ENCODE results near the gene DCP1B. TPM values are rescaled to one million over a fixed set of nuclear protein-coding genes. Genes with fewer than 3 reads are reported as not detected.

Gene DCP1B
- total and polyA plus RNA-seq, 2 of the 4 experiments (the other 2 are of a cell fraction) = 13.3 to 19.7 TPM

DNA sequence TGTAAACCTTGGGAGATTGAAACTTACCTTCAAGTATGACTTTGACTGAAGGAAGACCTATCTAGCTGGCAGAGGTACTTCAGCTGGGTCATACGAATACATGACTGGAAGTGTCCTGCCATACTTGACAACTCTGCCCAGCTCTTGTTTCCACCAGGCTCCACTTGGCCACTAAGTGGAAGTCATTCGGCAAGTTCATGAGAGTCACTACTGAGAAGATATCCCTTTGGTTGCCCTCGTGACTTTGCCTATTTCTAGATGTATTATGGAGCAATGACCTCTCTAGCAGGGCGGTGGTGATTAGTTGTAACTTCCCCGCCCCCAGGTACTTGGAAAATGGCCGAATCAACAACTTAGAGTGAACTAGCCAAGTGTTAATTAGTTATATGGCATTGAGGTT is 39.9 kb upstream of the DCP1B start:
- Histone ChIP-seq H3K27ac (ENCODE audit: insufficient read depth, low read length) (no peak overlapping the region), H2AK5ac (ENCODE audit: low read depth, low read length) (no peak overlapping the region), H2AK9ac (replicated peaks; ENCODE audit: low read depth, low read length, poor library complexity) (no peak overlapping the region), H3K4me2 (ENCODE audit: low read depth, low read length) (no peak overlapping the region), H4K91ac (ENCODE audit: insufficient read depth, low read depth, low read length) (no peak overlapping the region), H3K36me3 (ENCODE audit: control insufficient read depth, insufficient read depth, low read length) (no peaks in the 10 kb centered on the region), H2BK15ac (ENCODE audit: low read depth, low read length) (no peak overlapping the region), H3K23ac (ENCODE audit: low read depth, low read length) (no peak overlapping the region), H3K56ac (ENCODE audit: extremely low read depth, insufficient read depth, low read length) (no peak overlapping the region), H3K9me1 (ENCODE audit: insufficient read depth, low read length) (no peaks in the 10 kb centered on the region; the same call in 1 of the 2 replicates), H4K8ac (ENCODE audit: low read depth in 2 of 2, low read length in 2 of 2) (no peak overlapping the region), H2AFZ (replicated peaks; ENCODE audit: low read length, poor library complexity) (no peak overlapping the region), H3K79me1 (ENCODE audit: low read depth in 1 of 2, low read length in 2 of 2) (no peaks in the 10 kb centered on the region), H3K27me3 (ENCODE audit: control insufficient read depth, insufficient read depth, low read length) (peaks cover 45% of the 10 kb centered on the region), H2BK120ac (ENCODE audit: low read depth, low read length) (no peak overlapping the region), H3K9me3 (ENCODE audit: control insufficient read depth, insufficient read depth, low read length) (peaks cover 2% of the 10 kb centered on the region; the same call in 1 of the 2 replicates), H4K5ac (ENCODE audit: low read depth, low read length) (no peak overlapping the region), H4K20me1 (ENCODE audit: insufficient read depth, low read length) (no peaks in the 10 kb centered on the region), H2BK20ac (ENCODE audit: low read depth, low read length) (no peak overlapping the region), H2BK5ac (ENCODE audit: low read depth, low read length, poor library complexity, severe bottlenecking) (no peak overlapping the region), H3K4me3 (ENCODE audit: insufficient read depth, low read depth, low read length) (no peak overlapping the region), H3K18ac (ENCODE audit: low read depth, low read length) (no peak overlapping the region), H3K14ac (replicated peaks; ENCODE audit: low read depth, low read length) (no peak overlapping the region), H3K4ac (ENCODE audit: low read depth, low read length) (no peak overlapping the region), H3K9ac (ENCODE audit: low read depth, low read length) (no peak overlapping the region), H3K4me1 (ENCODE audit: control insufficient read depth, insufficient read depth, low read length) (no peaks in the 10 kb centered on the region)
- no peak for DNase-seq
- CTCF ChIA-PET = no interaction called here
- dilution Hi-C loops (cut with HindIII; ENCODE audit: low sequenced_read_pairs, unreplicated experiment) = no loop called here
- no peak for ATAC-seq (ENCODE audit: low read depth)
- in situ Hi-C loops (cut with MboI; ENCODE audit: low sequenced_read_pairs) = no loop called here
- TF ChIP-seq BHLHE40 (IDR thresholded peaks at IDR 0.05; ENCODE audit: low read depth, low read length) (no peak), POLR2A (IDR thresholded peaks at IDR 0.05; ENCODE audit: low read depth, low read length) (no peak), RCOR1 (IDR thresholded peaks at IDR 0.05; ENCODE audit: insufficient replicate concordance, low read length) (no peak), MAZ (IDR thresholded peaks at IDR 0.05; ENCODE audit: borderline replicate concordance, low read depth, low read length) (no peak), CHD1 (IDR thresholded peaks at IDR 0.05; ENCODE audit: low read depth, low read length) (no peak), MXI1 (IDR thresholded peaks at IDR 0.05; ENCODE audit: borderline replicate concordance, low read depth, low read length) (no peak), CEBPB (IDR thresholded peaks at IDR 0.05; ENCODE audit: low read depth, low read length) (no peak), RAD21 (IDR thresholded peaks at IDR 0.05; ENCODE audit: low read length) (no peak), SMC3 (IDR thresholded peaks at IDR 0.05; ENCODE audit: low read depth, low read length) (no peak), RFX5 (IDR thresholded peaks at IDR 0.05; ENCODE audit: low read depth, low read length) (no peak), NFE2L2 (IDR thresholded peaks at IDR 0.05; ENCODE audit: low read depth, low read length) (no peak), MAFK (IDR thresholded peaks at IDR 0.05; ENCODE audit: low read depth, low read length) (no peak), FOS (IDR thresholded peaks at IDR 0.05; ENCODE audit: low read depth, low read length) (no peak)
- TF ChIP-seq, protein P1, sequence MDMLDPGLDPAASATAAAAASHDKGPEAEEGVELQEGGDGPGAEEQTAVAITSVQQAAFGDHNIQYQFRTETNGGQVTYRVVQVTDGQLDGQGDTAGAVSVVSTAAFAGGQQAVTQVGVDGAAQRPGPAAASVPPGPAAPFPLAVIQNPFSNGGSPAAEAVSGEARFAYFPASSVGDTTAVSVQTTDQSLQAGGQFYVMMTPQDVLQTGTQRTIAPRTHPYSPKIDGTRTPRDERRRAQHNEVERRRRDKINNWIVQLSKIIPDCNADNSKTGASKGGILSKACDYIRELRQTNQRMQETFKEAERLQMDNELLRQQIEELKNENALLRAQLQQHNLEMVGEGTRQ (IDR thresholded peaks at IDR 0.05; ENCODE audit: low read depth, low read length) = no peak
- TF ChIP-seq, protein P2, sequence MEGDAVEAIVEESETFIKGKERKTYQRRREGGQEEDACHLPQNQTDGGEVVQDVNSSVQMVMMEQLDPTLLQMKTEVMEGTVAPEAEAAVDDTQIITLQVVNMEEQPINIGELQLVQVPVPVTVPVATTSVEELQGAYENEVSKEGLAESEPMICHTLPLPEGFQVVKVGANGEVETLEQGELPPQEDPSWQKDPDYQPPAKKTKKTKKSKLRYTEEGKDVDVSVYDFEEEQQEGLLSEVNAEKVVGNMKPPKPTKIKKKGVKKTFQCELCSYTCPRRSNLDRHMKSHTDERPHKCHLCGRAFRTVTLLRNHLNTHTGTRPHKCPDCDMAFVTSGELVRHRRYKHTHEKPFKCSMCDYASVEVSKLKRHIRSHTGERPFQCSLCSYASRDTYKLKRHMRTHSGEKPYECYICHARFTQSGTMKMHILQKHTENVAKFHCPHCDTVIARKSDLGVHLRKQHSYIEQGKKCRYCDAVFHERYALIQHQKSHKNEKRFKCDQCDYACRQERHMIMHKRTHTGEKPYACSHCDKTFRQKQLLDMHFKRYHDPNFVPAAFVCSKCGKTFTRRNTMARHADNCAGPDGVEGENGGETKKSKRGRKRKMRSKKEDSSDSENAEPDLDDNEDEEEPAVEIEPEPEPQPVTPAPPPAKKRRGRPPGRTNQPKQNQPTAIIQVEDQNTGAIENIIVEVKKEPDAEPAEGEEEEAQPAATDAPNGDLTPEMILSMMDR (conservative IDR thresholded peaks at IDR 0.05; ENCODE audit: low read depth, low read length) = no peak
- intact Hi-C loops (cut with micrococcal nuclease) = no loop called here
- BruUV-seq (replicated peaks) = no TSS peak
- 60% methylated on average over 3 of the region's 6 CpGs; no CpG with 5 or more reads in 1 of the 2 experiments for WGBS, 2 experiments (ENCODE audit: extremely low coverage in 2 of 2, insufficient read length in 1 of 2)
- POLR2A ChIA-PET (ENCODE audit: unreplicated experiment) = no interaction called here
